Activated B cell treated with CpG ODN at 0.5 μM for 24 hours (primary cell): ENCODE data around the gene BCAS3. TPM values are rescaled to one million over a fixed set of nuclear protein-coding genes. Genes with fewer than 3 reads are reported as not detected.

Experiments
- ATAC-seq: fragments of 200-7000 bp; cut with Tn5 transposase; one replicate; pipeline ENCODE4 v1.10.0; 2021; ENCODE audit warnings: low read depth, mild to moderate bottlenecking, moderate library complexity
- CTCF ChIA-PET: fragments of 350-600 bp; sonication (Branson Sonifier 250); formaldehyde crosslinking; loops from one replicate; lab custom pipeline; 2021; ENCODE audit warnings: antibody characterized with exemption; lab: Charles Lee
- POLR2A ChIA-PET: fragments of 350-600 bp; sonication (Branson Sonifier 250); formaldehyde crosslinking; loops from one replicate; lab custom pipeline; 2021; ENCODE audit warnings: antibody characterized with exemption; lab: Charles Lee
- DNase-seq: peaks from one replicate; pipeline ENCODE4 v3.0.0; 2022
- H3K27ac Mint-ChIP-seq: one replicate; pipeline ENCODE4 v1.8.0; 2020; ENCODE audit warnings: mixed read lengths
- H3K27me3 Mint-ChIP-seq: one replicate; pipeline ENCODE4 v1.8.0; 2021; ENCODE audit warnings: mixed read lengths
- H3K36me3 Mint-ChIP-seq: one replicate; pipeline ENCODE4 v1.8.0; 2021; ENCODE audit warnings: low read depth, mixed read lengths
- H3K4me1 Mint-ChIP-seq: one replicate; pipeline ENCODE4 v1.8.0; 2021; ENCODE audit warnings: mixed read lengths
- H3K4me3 Mint-ChIP-seq: one replicate; pipeline ENCODE4 v1.8.0; 2020; ENCODE audit warnings: mild to moderate bottlenecking, mixed read lengths
- H3K9me3 Mint-ChIP-seq: one replicate; pipeline ENCODE4 v1.8.0; 2020; ENCODE audit warnings: mixed read lengths
- intact Hi-C: fragments of 100-400 bp; cut with micrococcal nuclease; formaldehyde crosslinking; loops from one replicate; pipeline ENCODE4 v1.15.1; 2024
- total RNA-seq: library from RNA; stranded (reverse); gene quantifications from 2 replicates; pipeline ENCODE4 v1.2.3, GENCODE V29; 2022
- TF ChIP-seq, protein P1 (sequence below): fragments of 200-600 bp; IDR thresholded peaks from one replicate; pipeline ENCODE4 v1.8.0; 2022; ENCODE audit warnings: antibody characterized with exemption, mild to moderate bottlenecking

The BCAS3 gene
- total RNA-seq, 1 donor from 2014 or later: 37.5 TPM

DNA sequence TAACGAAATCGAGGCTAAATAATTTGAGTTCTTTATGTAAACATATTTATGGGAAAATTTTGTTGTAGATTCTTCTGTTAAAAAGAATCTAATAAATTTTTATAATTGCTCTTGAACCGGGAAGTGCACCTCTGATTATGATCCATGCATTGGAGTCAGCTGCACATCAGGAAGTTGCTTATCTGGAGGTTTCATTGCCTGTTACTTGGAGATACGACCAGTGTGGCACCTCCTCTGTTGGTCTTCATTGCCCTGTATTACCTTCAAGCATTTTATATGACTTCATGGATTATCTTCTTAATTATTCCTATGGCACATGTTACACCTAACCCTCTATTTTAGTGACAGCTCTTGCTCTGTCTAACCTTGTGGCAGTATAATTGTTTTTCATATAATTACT, 409.4 kb downstream of the BCAS3 start:
- Mint-ChIP-seq H3K4me1 (no peaks in the 10 kb centered on the region), H3K4me3 (no peak overlapping the region), H3K27me3 (no peaks in the 10 kb centered on the region), H3K27ac (no peak overlapping the region), H3K9me3 (peaks cover 12% of the 10 kb centered on the region), H3K36me3 (peaks cover 26% of the 10 kb centered on the region)
- TF ChIP-seq, protein P1, sequence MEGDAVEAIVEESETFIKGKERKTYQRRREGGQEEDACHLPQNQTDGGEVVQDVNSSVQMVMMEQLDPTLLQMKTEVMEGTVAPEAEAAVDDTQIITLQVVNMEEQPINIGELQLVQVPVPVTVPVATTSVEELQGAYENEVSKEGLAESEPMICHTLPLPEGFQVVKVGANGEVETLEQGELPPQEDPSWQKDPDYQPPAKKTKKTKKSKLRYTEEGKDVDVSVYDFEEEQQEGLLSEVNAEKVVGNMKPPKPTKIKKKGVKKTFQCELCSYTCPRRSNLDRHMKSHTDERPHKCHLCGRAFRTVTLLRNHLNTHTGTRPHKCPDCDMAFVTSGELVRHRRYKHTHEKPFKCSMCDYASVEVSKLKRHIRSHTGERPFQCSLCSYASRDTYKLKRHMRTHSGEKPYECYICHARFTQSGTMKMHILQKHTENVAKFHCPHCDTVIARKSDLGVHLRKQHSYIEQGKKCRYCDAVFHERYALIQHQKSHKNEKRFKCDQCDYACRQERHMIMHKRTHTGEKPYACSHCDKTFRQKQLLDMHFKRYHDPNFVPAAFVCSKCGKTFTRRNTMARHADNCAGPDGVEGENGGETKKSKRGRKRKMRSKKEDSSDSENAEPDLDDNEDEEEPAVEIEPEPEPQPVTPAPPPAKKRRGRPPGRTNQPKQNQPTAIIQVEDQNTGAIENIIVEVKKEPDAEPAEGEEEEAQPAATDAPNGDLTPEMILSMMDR: no peak
- ChIA-PET CTCF (no interaction called here), POLR2A (no interaction called here)
- intact Hi-C loops: no loop called here
- ATAC-seq: no peak
- DNase-seq: no peak

DNA sequence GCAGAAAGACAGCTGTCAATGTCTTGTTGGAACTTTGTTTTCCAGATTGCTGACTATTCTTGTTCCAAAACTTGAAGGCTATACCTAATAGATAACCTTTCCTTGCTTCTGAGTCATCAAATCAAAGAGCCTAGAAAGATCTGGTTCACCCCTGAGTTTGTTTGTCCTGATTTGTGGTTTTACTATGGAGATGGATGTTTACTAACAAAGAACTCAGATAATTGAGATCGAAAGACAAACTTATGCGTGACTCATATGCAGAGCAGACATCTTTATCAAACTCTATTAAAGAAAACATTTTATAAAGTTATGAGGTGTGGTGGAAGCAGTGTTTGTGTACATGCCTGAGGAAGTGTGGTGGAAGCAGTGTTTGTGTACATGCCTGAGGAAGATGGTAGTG, 410.9 kb downstream of the BCAS3 start:
- intact Hi-C loops: no loop called here
- no peak for DNase-seq
- Mint-ChIP-seq H3K27ac (no peak overlapping the region), H3K4me3 (no peak overlapping the region), H3K27me3 (no peaks in the 10 kb centered on the region), H3K36me3 (peaks cover 29% of the 10 kb centered on the region), H3K9me3 (peaks cover 17% of the 10 kb centered on the region), H3K4me1 (no peaks in the 10 kb centered on the region)
- POLR2A ChIA-PET: no interaction called here
- TF ChIP-seq, protein P1: no peak
- ATAC-seq: no peak
- CTCF ChIA-PET: no interaction called here

DNA sequence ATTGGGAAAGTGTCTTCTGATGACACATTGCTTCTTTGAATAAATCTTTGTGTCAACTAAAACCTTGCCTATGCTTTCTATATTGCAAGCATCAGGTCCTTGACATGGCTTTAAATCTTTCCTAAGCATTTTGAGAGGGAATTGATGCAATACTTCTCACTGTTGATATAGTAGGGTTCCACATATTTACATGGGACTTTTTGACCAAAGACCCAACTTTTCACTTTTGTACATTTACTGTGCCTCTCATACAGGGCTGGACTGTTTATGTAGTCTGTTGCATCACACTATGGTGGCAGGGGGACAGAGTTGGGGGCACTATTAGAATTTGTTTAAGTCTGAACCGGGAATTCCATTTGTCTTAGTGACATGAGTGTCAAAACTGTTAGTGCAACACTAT, 413.4 kb downstream of the BCAS3 start:
- H3K4me3 Mint-ChIP-seq: no peak overlapping the region
- no peaks in the 10 kb centered on the region for H3K27me3 Mint-ChIP-seq
- TF ChIP-seq, protein P1: no peak
- DNase-seq (no peak), ATAC-seq (no peak)
- H3K9me3 Mint-ChIP-seq: peaks cover 17% of the 10 kb centered on the region
- no peak overlapping the region for H3K27ac Mint-ChIP-seq
- ChIA-PET CTCF (no interaction called here), POLR2A (no interaction called here)
- H3K36me3 Mint-ChIP-seq: peaks cover 18% of the 10 kb centered on the region
- intact Hi-C loops: no loop called here
- H3K4me1 Mint-ChIP-seq: no peaks in the 10 kb centered on the region

DNA sequence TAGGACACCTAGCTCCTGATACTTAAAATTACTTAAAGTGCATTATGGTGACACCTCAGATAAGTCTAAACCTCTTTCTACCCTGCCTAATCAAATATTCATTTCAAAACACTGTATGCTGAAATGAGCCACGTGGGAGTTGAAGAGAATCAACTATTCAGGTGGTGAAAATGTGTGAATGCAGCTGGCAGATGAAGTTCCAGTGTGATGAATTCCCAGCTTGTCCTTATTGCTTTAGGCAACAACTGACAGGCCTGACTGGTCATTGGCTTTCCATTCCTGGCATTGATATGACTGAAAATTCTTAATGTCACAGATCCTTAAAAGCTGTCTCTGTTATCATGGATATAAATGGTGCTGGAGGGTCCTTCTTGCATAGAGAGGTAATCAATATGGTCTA, 420.1 kb downstream of the BCAS3 start:
- intact Hi-C loops: no loop called here
- Mint-ChIP-seq H3K27me3 (no peaks in the 10 kb centered on the region), H3K27ac (no peak overlapping the region), H3K36me3 (peaks cover 2% of the 10 kb centered on the region), H3K4me3 (no peak overlapping the region), H3K4me1 (no peaks in the 10 kb centered on the region), H3K9me3 (no peaks in the 10 kb centered on the region)
- ATAC-seq (no peak), DNase-seq (no peak)
- TF ChIP-seq, protein P1: no peak
- POLR2A ChIA-PET: interaction anchor here (0.5 kb wide), 1 partner anchor 43 kb away, joined by 3 read pairs; no protein-coding TSS in a partner anchor
- CTCF ChIA-PET: no interaction called here

DNA sequence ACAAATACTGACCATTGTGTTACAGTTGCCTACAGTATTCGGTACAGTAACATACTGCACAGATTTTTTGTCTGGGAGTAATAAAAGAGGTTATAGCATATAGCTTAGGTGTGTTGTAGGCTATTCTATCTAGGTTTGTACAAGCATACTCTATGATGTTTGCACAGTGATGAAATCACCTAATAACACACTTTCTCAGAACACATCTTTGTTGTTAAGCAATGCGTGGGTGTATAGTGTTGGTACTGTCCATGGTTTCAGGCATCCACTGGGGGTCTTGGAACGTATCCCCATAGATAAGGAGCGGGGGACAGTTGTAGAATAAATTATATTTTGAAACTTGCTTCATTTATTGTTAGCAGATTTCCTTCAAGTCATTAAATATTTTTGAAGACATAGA, 428.7 kb downstream of the BCAS3 start:
- no peak overlapping the region for H3K27ac Mint-ChIP-seq
- ChIA-PET CTCF (no interaction called here), POLR2A (no interaction called here)
- DNase-seq (no peak), ATAC-seq (no peak)
- intact Hi-C loops: no loop called here
- H3K27me3 Mint-ChIP-seq: no peaks in the 10 kb centered on the region
- no peaks in the 10 kb centered on the region for H3K36me3 Mint-ChIP-seq
- no peak overlapping the region for H3K4me3 Mint-ChIP-seq
- TF ChIP-seq, protein P1: no peak
- no peaks in the 10 kb centered on the region for H3K9me3 Mint-ChIP-seq
- no peaks in the 10 kb centered on the region for H3K4me1 Mint-ChIP-seq
